BLaER1 treated with 17β-estradiol and CSF1 and Interleukin-3, amounts not matched to agents 10 nM and 100 nM (cell line): ENCODE measurements around the gene ASXL2.

Source experiments
- H3K27ac ChIP-seq, 11 experiments: shearing (Covaris generic); formaldehyde crosslinking; 2 replicates each; pipeline ENCODE4 v1.8.1; 2022
- H3K27me3 ChIP-seq, 11 experiments: shearing (Covaris generic); formaldehyde crosslinking; 2 replicates each; pipeline ENCODE4 v1.8.1; 2022
- H3K36me3 ChIP-seq, 11 experiments: shearing (Covaris generic); formaldehyde crosslinking; 2 replicates each; pipeline ENCODE4 v1.8.1; 2022
- H3K4me1 ChIP-seq, 10 experiments: shearing (Covaris generic); formaldehyde crosslinking; 2 replicates each; pipeline ENCODE4 v1.8.1; 2022
- H3K4me2 ChIP-seq, 11 experiments: shearing (Covaris generic); formaldehyde crosslinking; 2 replicates each; pipeline ENCODE4 v1.8.1; 2022
- H3K4me3 ChIP-seq, 10 experiments: shearing (Covaris generic); formaldehyde crosslinking; 2 replicates each; pipeline ENCODE4 v1.8.1; 2022
- H3K9ac ChIP-seq, 11 experiments: shearing (Covaris generic); formaldehyde crosslinking; 2 replicates each; pipeline ENCODE4 v1.8.1; 2022
- H3K9me3 ChIP-seq, 11 experiments: shearing (Covaris generic); formaldehyde crosslinking; replicated peaks in 1 of 11; 2 replicates each; pipeline ENCODE4 v1.8.1; 2022
- H4K20me1 ChIP-seq, 11 experiments: shearing (Covaris generic); formaldehyde crosslinking; 2 replicates each; pipeline ENCODE4 v1.8.1; 2022
- Cebpa-rat ChIP-seq, 11 experiments: shearing (Covaris generic); IDR thresholded peaks; 2 replicates each; pipeline ENCODE4 v1.8.1; 2022

The ASXL2 gene

DNA sequence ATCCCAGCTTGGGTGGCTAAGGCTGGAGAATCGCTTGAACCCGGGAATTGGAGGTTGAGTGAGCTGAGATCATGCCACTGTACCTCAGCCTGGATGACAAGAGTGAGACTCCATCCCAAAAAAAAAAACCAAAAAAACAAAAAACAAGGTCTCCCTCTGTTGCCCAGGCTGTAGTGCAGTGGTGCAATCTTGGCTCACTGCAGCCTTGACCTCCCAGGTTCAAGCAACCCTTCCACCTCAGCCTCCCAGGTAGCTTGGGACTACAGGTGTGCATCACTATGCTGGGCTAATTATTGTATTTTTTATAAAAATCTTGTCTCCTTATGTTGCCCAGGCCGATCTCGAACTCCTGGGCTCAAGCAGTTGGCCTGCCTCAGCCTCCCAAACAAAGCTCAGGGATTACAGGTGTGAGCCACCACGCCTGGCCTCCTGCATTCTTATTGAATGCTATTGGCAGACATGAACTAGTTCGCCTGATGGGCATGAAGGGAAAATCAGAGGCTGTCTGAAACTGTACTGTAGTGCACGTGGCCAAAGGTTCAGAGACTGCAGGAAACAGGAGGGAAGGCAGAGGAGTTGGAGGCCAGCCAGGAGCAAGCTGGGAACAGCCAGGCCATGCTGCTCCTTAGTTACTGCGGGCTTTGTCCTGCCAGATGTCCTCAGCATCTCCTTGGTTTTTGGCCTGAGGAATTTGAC lies 16.0 kb upstream of the ASXL2 start:
- no peak for TF ChIP-seq Cebpa-rat (IDR thresholded peaks at IDR 0.05)
- Histone ChIP-seq H4K20me1 (no peaks in the 10 kb centered on the region), H3K4me2 (no peak overlapping the region)

DNA sequence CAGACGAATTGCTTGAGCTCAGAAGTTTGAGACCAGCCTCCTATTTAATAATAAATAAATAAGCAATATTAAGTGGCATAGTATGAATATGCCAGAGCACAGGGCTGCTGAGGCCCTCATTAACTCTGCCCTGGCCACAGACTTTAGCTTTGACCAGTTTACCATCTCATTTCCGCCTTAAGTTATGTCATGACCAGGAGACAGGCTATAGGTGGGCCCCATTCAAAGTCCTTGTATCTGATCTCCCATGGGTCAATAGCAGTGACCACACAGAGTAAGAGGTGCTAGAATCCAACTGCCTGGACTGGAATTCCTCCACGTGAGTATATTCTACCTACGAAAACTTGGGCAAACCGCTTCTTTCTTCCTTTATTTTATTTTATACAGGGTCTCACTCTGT lies 13.4 kb upstream of the ASXL2 start:
- Histone ChIP-seq H3K27ac (no peak overlapping the region), H3K36me3 (no peaks in the 10 kb centered on the region), H3K9me3 (0 out of 22 replicates have a peak, but pooled peaks cover 0 to 1% (median 0%) of the 10 kb centered on the region in 11 experiments), H3K4me1 (no peaks in the 10 kb centered on the region; a peak in 1 of 20 replicates), H3K4me3 (no peak overlapping the region), H4K20me1 (no peaks in the 10 kb centered on the region), H3K9ac (no peak overlapping the region), H3K27me3 (no peaks in the 10 kb centered on the region), H3K4me2 (no peak overlapping the region)
- no peak for TF ChIP-seq Cebpa-rat (IDR thresholded peaks at IDR 0.05)

More for the DNA sequence above, 16.0 kb upstream of the ASXL2 start:
- Histone ChIP-seq H3K4me1 (peaks cover 0 to 10% (median 3%) of the 10 kb centered on the region in 10 experiments; a peak in 7 of 20 replicates), H3K36me3 (no peaks in the 10 kb centered on the region), H3K27ac (no peak overlapping the region), H3K4me3 (no peak overlapping the region), H3K27me3 (no peaks in the 10 kb centered on the region), H3K9me3 (0 out of 22 replicates have a peak, but pooled peaks cover 0 to 6% (median 0%) of the 10 kb centered on the region in 11 experiments), H3K9ac (no peak overlapping the region)

DNA sequence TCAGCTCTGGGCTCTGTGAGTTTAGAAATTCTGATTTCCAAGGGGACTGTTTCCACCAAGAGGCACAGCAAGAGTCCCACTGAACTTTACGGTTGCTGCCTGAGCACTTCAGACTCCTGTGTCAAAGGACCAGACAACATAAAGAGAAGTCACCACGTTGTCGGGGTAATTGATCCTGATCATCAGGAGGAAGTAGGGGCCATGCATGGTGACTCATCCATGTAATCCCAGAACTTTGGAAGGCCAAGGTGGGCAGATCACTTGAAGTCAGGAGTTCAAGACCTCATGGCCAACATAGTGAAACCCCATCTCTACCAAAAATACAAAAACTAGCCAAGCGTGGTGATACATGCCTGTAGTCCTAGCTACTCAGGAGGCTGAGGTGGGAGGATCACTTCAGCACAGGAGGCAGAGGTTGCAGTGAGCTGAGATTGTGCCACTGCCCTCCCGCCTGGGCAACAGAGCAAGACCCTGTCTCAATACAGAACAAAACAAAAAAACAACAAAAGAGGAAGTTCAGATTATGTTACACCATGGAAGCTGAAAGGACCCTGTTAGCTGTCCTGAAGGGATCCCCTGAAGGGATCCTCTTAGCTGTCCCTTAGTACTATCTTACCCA lies 9.4 kb upstream of the ASXL2 start:
- no peaks in the 10 kb centered on the region for H3K36me3 ChIP-seq
- H3K27me3 ChIP-seq, result no peaks in the 10 kb centered on the region
- H3K4me2 ChIP-seq, result peak overlapping the region in 1 of 11 experiments; percentile 23; a peak in 1 of 22 replicates
- no peak overlapping the region for H3K27ac ChIP-seq
- no peak overlapping the region for H3K9ac ChIP-seq
- no peak overlapping the region for H3K4me3 ChIP-seq
- H4K20me1 ChIP-seq, result no peaks in the 10 kb centered on the region
- no peaks in the 10 kb centered on the region for H3K9me3 ChIP-seq
- no peak for TF ChIP-seq Cebpa-rat (IDR thresholded peaks at IDR 0.05)
- H3K4me1 ChIP-seq, result no peaks in the 10 kb centered on the region; a peak in 1 of 20 replicates

DNA sequence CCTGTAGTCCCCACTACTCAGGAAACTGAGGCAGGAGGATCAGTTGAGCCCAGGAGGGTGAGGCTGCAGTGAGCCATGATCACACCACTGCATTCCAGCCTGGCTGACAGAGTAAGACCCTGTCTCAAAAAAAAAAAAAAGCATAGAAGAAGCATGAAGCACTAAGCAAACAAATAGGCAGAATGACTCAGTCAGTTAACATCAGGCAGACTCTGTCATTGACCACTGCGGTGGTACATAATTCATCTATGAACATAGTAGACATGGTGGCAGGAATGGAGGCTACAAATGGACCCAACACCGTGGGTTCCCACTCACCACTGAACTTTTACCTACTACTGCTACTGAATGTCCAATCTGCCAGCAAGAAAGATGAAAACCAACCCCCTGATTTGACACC lies 7.6 kb upstream of the ASXL2 start:
- no peaks in the 10 kb centered on the region for H3K27me3 ChIP-seq
- no peak overlapping the region for H3K27ac ChIP-seq
- H3K9ac ChIP-seq, result no peak overlapping the region
- H3K4me3 ChIP-seq, result no peak overlapping the region
- H4K20me1 ChIP-seq, result no peaks in the 10 kb centered on the region
- H3K36me3 ChIP-seq, result no peaks in the 10 kb centered on the region
- no peak for TF ChIP-seq Cebpa-rat (IDR thresholded peaks at IDR 0.05)
- no peak overlapping the region for H3K4me2 ChIP-seq
- no peaks in the 10 kb centered on the region for H3K9me3 ChIP-seq
- H3K4me1 ChIP-seq, result no peaks in the 10 kb centered on the region; a peak in 1 of 20 replicates

GRCh38 chr2:25881764-25882163 lies 3.5 kb upstream of the ASXL2 start:
- peaks cover 4 to 5% (median 5%) of the 10 kb centered on the region in 11 experiments; a peak in 17 of 22 replicates for H4K20me1 ChIP-seq
- no peak overlapping the region for H3K9ac ChIP-seq
- no peaks in the 10 kb centered on the region for H3K36me3 ChIP-seq
- no peak overlapping the region for H3K4me2 ChIP-seq
- no peak for TF ChIP-seq Cebpa-rat (IDR thresholded peaks at IDR 0.05)
- H3K9me3 ChIP-seq, result no peaks in the 10 kb centered on the region
- H3K27ac ChIP-seq, result no peak overlapping the region
- H3K4me3 ChIP-seq, result no peak overlapping the region
- no peaks in the 10 kb centered on the region for H3K27me3 ChIP-seq
- peaks cover 7 to 12% (median 11%) of the 10 kb centered on the region in 10 experiments for H3K4me1 ChIP-seq

DNA sequence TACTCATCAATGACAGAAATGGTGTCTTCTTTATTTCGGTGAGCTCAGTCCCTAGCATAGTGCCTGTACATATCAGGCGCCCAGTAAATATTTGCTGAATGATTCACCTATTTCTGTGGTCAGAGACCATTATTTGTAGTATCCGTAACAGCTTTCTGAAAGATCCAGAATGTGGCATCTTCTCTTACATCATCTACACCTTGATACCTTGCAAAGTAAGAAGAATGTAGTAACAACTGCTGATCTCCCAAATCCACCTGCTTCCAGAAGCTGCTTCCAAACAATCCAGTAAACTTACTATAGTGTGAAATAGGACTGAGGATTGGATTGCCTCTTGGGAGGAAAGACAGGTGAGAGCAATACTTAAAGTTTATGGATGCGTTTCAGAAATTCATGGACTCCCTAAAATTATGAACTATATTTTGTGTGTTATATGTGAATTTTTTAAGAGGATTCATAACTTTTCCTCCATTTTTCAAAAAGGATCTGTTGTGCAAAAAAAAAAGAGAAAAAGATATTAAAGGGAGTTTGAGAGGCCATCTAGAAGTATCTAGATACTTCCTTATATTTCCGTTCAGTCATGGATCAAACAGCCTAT lies 945 bp upstream of the ASXL2 start:
- H3K4me1 ChIP-seq, result peaks cover 18 to 34% (median 23%) of the 10 kb centered on the region in 10 experiments
- peaks cover 28 to 31% (median 30%) of the 10 kb centered on the region in 11 experiments; a peak in 21 of 22 replicates for H4K20me1 ChIP-seq
- H3K27ac ChIP-seq, result peak overlapping the region in 9 of 11 experiments; percentile 70 to 98 (median 94); a peak in 16 of 22 replicates
- no peaks in the 10 kb centered on the region for H3K27me3 ChIP-seq
- peaks cover 7 to 14% (median 12%) of the 10 kb centered on the region in 11 experiments for H3K36me3 ChIP-seq
- TF ChIP-seq Cebpa-rat (IDR thresholded peaks at IDR 0.05), result no peak
- H3K4me3 ChIP-seq, result peak overlapping the region in 9 of 10 experiments; percentile 46 to 99 (median 95); a peak in 15 of 20 replicates
- H3K4me2 ChIP-seq, result peak overlapping the region; percentile 61 to 87 (median 78)
- H3K9ac ChIP-seq, result peak overlapping the region in 6 of 11 experiments; percentile 75 to 99 (median 96); a peak in 8 of 22 replicates
- H3K9me3 ChIP-seq, result no peaks in the 10 kb centered on the region

GRCh38 chr2:25877431-25878360 lies 591 bp downstream of the ASXL2 start:
- H4K20me1 ChIP-seq, result peaks cover 28 to 46% (median 45%) of the 10 kb centered on the region in 11 experiments; a peak in 21 of 22 replicates
- H3K36me3 ChIP-seq, result peaks cover 14 to 27% (median 19%) of the 10 kb centered on the region in 11 experiments
- H3K4me1 ChIP-seq, result peaks cover 20 to 44% (median 25%) of the 10 kb centered on the region in 10 experiments
- peak overlapping the region; percentile 92 to 99 (median 97) for H3K9ac ChIP-seq
- no peaks in the 10 kb centered on the region for H3K9me3 ChIP-seq
- peak overlapping the region; percentile 74 to 96 (median 88) for H3K4me2 ChIP-seq
- no peaks in the 10 kb centered on the region for H3K27me3 ChIP-seq
- TF ChIP-seq Cebpa-rat (IDR thresholded peaks at IDR 0.05), result no peak
- peak overlapping the region; percentile 89 to 98 (median 96) for H3K27ac ChIP-seq
- peak overlapping the region; percentile 93 to 99 (median 96) for H3K4me3 ChIP-seq

- Histone ChIP-seq H4K20me1 (peaks cover 51 to 100% (median 99%) of the 10 kb centered on the region in 11 experiments; a peak in 21 of 22 replicates), H3K9ac (peak overlapping the region in 2 of 11 experiments; percentile 43 to 54; a peak in 1 of 22 replicates), H3K4me2 (peak overlapping the region in 1 of 11 experiments; percentile 19; a peak in 2 of 22 replicates), H3K27me3 (no peaks in the 10 kb centered on the region), H3K4me1 (peaks cover 12 to 53% (median 18%) of the 10 kb centered on the region in 10 experiments; a peak in 19 of 20 replicates), H3K9me3 (peaks cover 0 to 3% (median 0%) of the 10 kb centered on the region in 11 experiments; a peak in 2 of 22 replicates), H3K36me3 (peaks cover 50 to 77% (median 65%) of the 10 kb centered on the region in 11 experiments), H3K27ac (no peak overlapping the region), H3K4me3 (no peak overlapping the region)
- no peak for TF ChIP-seq Cebpa-rat (IDR thresholded peaks at IDR 0.05)
Observed at GRCh38 chr2:25872134-25872533, 6.2 kb downstream of the ASXL2 start.
